HepG2 (cell line): ENCODE measurements around the gene ODC1. TPM values are rescaled to one million over a fixed set of nuclear protein-coding genes. Genes with fewer than 3 reads are reported as not detected.

Source experiments
- DZIP1 ChIP-seq: sonication (generic); formaldehyde crosslinking; IDR thresholded peaks from 2 replicates; pipeline ENCODE4 v1.5.0; 2020; ENCODE audit warnings: mild to moderate bottlenecking, missing genetic modification reagents
- IKZF4 ChIP-seq: sonication (generic); formaldehyde crosslinking; IDR thresholded peaks from 2 replicates; pipeline ENCODE4 v1.5.1; 2020; ENCODE audit warnings: borderline replicate concordance, mild to moderate bottlenecking, low read depth, missing genetic modification reagents; ENCODE audit errors: not compliant biosample characterization
- NR2C2 ChIP-seq: sonication (generic); formaldehyde crosslinking; IDR thresholded peaks from 2 replicates; pipeline ENCODE4 v1.4.0; 2020; ENCODE audit warnings: missing genetic modification reagents, mild to moderate bottlenecking, moderate library complexity, borderline replicate concordance
- PLSCR1 ChIP-seq: sonication (generic); formaldehyde crosslinking; IDR thresholded peaks from 2 replicates; pipeline ENCODE4 v1.5.0; 2020; ENCODE audit warnings: missing genetic modification reagents, mild to moderate bottlenecking, borderline replicate concordance
- SNAPC4 ChIP-seq: sonication (generic); formaldehyde crosslinking; IDR thresholded peaks from 2 replicates; pipeline ENCODE4 v1.4.0; 2020; ENCODE audit warnings: mild to moderate bottlenecking, missing genetic modification reagents
- SP2 ChIP-seq: sonication (generic); formaldehyde crosslinking; IDR thresholded peaks from 2 replicates; pipeline ENCODE4 v1.5.1; 2020; ENCODE audit warnings: mild to moderate bottlenecking, missing genetic modification reagents
- ZBTB38 ChIP-seq: sonication (generic); formaldehyde crosslinking; IDR thresholded peaks from 2 replicates; pipeline ENCODE4 v1.5.1; 2020; ENCODE audit warnings: mild to moderate bottlenecking, missing genetic modification reagents
- ZFP37 ChIP-seq: sonication (generic); formaldehyde crosslinking; IDR thresholded peaks from 2 replicates; pipeline ENCODE4 v1.4.0; 2020; ENCODE audit warnings: missing genetic modification reagents, borderline replicate concordance
- ZNF598 ChIP-seq: sonication (generic); formaldehyde crosslinking; IDR thresholded peaks from 2 replicates; pipeline ENCODE4 v1.5.1; 2020; ENCODE audit warnings: mild to moderate bottlenecking, missing genetic modification reagents, borderline replicate concordance
- polyA plus RNA-seq, 8 experiments: library from polyadenylated mRNA; depleted of rRNA in 3 of 8; stranded (reverse) in 7 of 8; unstranded in 1 of 8; fragments of >200 nt; fragmentation: Illumina TruSeq in 4 of 8; extraction: Trizol in 4 of 8; gene quantifications; 2 replicates each; pipeline versions ENCODE4 v1.2.1 to v1.2.3, GENCODE V29; 2011 to 2016; ENCODE audit warnings: low read depth in 4 of 8, missing spikeins in 1 of 8, mixed read lengths in 1 of 8; ENCODE audit not compliant: insufficient read depth in 1 of 8
- total RNA-seq, 5 experiments: library from RNA; depleted of rRNA; stranded (reverse); fragments of >200 nt; fragmentation: Illumina TruSeq; extraction: Trizol; gene quantifications; 2 replicates each; pipeline ENCODE4 v1.2.3, GENCODE V29; 2016; ENCODE audit warnings: low read depth in 1 of 5

The ODC1 gene
- total and polyA plus RNA-seq, 2 of the 13 experiments (the other 11 are each of a cell fraction or from before 2014, with no cell fraction given), result 142 to 371 TPM

GRCh38 chr2:10400568-10400977 lies 47.6 kb downstream of the ODC1 start (continued):
- TF ChIP-seq PLSCR1 (CRISPR knock-in tag) (no peak), ZBTB38 (CRISPR knock-in tag) (peak; percentile 65; the same call in 1 of the 2 replicates), SNAPC4 (no peak), DZIP1 (CRISPR knock-in tag) (0 out of 2 replicates have a peak, but pooled peaks have one; percentile 33), NR2C2 (CRISPR knock-in tag) (0 out of 2 replicates have a peak, but pooled peaks have one; percentile 6), IKZF4 (CRISPR knock-in tag) (peak; percentile 3), ZFP37 (CRISPR knock-in tag) (peak; percentile 75; the same call in 1 of the 2 replicates), ZNF598 (CRISPR knock-in tag) (peak; percentile 9; the same call in 1 of the 2 replicates), SP2 (CRISPR knock-in tag) (0 out of 2 replicates have a peak, but pooled peaks have one; percentile 21)
